ENCODE measurements around the gene IER2.
"Not testable (repeated sequence)": the region's sequence is repeated elsewhere in the genome, so short reads cannot be mapped to it uniquely, and the experiment has no call there.

Gene IER2

DNA sequence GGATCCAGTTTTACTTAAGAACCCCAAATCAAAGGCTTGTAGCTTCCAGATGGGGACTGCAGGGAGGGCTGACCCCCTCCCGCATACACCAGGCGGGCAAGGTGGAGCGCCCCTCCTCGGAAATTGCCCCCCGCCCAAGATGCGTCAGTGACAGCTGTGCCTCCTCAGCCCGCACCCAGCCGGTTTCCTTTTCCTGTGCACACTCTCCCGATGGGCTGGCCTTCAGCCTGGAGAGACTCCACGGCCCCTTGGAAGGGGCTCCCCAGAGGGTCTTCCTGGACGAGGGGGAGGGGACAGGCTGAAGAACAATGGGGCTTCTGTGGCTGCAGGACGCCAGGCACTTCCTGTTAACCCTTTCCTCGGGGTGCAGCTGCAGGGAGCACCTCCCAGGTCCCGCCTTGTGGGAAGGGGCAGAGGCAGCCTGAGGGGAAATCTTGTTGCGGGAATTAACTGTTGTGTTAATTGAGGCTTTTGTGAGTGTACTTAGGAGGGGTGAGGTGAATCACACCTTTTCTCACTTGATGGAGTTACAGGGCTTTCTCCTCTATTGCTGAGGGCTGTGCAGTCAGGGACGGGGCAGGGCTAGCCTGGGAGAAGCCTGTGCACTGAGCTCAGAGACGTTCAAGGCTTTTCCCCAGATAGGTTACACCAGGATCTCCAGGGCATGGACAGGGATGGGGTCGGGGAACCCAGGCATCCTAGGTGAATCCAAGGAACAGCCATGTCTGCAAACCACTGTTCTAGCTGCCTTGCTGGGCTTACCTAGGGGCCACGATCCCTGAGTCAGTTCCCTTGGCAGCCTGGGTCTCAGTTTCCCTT, 14.3 kb downstream of the IER2 start:
- peak; percentile 45 for DNase-seq (ENCODE audit: low spot score)

DNA sequence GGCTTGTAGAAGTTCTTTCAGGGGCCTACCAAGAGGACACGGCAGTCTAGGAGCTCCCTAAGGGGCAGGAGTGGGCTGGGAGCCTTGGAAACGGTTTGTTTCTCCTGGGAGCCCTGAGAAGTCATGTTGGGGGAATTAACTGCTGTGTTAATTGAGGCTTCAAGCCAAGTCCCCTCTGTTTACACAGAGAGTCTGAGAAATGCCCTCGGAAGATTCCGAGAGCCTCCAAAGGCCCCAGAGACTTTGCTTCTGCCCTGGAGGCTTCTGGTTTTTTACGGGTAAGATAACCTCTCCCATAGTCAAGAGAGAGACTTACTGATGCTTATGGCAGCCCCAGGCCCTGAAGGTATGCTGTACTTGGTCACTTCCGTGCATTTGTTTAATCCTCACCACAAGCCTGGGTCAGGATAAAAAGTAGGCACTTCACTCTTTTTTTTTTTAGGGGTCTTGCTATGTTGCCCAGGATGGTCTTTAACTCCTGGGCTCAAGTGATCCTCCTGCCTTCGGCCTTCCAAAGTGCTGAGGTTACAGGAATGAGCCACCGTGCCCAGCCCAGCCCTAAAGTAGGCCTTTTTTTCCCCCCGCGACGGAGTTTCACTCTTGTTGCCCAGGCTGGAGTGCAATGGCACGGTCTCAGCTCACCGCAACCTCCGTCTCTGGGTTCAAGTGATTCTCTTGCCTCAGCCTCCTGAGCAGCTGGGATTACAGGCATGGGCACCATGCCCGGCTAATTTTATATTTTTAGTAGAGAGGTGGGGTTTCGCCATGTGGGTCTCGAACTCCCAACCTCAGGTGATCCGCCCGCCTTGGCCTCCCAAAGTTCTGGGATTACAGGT, 15.2 kb downstream of the IER2 start:
- DNase-seq (ENCODE audit: low spot score), result no peak

DNA sequence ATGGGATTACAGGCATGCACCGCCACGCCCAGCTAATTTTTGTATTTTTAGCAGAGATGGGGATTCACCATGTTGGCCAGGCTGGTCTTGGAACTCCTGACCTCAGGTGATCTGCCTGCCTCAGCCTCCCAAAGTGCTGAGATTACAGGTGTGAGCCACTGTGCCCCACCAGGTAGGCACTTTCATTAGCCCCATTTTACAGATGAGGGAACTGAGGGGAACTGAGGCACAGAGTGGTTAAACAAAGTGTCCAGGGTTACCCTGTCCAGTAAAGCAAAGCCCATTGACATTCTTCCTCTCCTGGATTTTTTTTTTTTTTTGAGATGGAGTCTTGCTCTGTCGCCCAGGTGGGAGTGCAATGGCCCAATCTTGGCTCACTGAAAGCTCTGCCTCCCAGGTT, 15.9 kb downstream of the IER2 start:
- DNase-seq (ENCODE audit: low spot score), result not testable (repeated sequence)

DNA sequence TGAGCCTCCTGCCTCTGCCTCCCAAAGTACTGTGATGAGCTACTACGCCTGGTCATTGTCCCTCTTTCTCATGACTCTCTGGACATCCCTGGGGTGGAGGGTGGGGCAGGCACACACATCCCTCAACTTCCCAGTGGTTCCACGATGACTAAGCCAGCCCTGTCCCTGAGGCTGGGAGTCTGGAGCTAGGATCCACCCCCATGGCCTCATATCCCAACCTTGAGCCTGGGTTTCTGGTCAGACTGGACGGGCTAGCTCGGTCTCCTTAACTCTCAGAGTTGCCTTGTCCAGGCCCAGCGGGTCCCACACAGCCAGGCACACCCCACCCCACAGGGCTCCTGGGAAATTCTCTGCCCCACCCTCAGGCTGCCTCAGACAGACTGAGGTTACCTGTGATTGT, 19.6 kb downstream of the IER2 start:
- DNase-seq (ENCODE audit: low spot score), result no peak

DNA sequence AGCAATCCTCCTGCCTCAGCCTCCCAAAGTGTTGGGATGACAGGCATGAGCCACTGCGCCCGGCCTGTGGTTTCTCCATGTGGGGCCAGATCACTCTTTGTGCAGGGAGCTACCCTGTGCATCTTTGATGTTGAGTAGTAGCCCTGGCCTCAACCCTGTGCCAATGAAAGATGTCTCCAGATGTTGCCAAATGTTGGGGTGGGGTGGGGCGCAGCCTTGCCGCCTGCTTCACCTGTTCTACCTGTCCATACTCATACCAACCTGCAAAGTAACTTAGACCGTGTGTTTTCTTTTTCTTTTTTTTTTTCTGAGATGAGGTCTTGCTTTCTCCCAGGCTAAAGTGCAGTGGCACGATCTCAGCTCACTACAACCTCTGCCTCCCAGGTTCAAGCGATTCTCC, 20.9 kb downstream of the IER2 start:
- DNase-seq (ENCODE audit: low spot score), result no peak

DNA sequence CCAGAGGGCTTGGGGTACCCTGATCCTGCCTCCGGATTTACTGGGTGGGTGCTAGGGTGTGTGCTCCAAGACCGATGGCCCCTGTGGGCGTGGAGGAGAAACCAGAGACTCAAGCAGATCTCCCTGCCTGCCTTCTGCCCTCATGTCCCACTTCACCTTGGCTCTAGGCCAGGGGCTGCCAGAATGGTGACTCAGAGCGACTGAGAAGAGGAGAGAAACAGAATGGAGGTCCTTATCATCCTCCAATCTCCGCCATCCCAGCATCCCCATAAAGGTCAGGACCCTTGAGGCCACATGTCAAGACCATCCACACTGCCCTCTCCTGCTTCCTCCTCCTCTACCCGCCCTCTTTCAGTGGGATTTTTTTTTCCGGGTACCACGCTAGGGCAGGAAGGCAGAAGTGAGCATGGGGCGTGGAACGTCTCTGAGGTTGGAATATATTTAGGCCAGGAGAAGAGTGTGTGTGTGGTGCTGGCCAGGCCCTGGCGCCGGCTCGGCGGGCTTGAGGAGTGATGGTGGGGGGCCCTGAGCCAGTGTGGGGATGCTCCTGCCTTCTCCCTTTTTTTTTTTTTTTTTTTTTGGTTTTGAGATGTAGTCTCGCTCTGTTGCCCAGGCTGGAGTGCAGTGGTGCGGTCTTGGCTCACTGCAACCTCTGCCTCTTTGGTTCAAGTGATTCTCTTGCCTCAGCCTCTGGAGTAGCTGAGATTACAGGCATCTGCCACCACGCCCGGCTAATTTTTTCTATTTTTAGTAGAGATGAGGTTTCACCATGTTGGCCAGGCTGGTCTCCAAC, 22.3 kb downstream of the IER2 start:
- DNase-seq (ENCODE audit: low spot score), result peak; percentile 90

DNA sequence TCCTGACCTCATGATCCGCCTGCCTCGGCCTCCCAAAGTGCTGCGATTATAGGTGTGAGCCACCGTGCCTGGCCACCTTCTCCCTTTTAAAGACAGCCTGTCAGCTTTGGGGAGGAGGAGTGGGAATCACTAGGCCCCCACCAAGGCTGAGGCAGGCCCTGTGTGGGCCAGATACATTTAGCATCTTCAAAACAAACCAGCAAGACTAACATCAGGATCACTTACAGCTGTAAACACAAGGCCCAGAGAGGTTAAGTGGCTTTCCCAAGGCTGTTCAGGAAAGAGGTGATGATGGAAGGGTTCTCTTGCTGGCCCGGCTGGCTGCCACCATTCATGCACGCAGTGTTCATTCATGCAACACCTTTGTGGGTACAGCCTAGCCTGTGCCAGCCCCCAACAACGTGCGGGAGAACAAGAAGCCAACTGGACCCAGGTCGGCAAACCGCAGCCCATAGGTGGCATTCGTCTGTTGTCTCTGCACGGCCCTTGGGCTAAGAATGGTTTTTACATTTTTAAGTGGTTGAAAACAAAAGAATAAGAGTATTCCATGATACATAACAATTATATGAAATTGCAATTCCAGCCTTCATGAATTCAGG, 23.0 kb downstream of the IER2 start:
- DNase-seq (ENCODE audit: low spot score), result no peak

DNA sequence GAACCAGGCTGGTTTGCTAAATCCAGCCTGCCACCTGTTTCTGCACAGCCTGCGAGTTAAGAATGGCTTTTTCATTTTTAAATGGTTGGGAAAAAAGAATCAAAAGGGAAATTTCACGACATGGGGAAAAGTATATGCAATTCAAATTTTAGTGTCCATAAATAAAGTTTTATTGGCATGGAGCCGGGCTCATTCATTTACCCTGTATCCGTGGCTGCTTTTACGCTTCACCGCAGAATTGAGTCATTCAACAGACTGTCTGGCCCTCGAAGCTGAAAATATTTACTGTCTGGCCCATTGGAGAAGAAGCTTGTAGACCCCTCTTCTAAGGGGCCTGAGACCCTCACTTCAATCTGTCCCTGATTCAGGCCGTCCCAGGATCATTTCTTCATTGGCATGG, 26.1 kb downstream of the IER2 start:
- DNase-seq (ENCODE audit: low spot score), result no peak

DNA sequence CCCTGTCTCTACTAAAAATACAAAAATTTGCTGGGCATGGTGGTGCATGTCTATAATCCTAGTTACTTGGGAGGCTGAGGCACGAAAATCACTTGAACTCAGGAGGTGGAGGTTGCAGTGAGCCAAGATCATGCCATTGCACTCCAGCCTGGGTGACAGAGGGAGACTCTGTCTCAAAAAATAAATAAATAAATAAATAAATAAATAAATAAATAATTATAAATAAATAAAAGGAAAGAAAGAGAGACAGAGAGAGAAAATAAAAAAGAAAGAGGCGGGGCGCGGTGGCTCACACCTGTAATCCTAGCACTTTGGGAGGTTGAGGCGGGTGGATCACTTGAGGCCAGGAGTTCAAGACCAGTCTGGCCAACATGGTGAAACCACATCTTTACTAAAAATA, 27.4 kb downstream of the IER2 start:
- not testable (repeated sequence) for DNase-seq (ENCODE audit: low spot score)

DNA sequence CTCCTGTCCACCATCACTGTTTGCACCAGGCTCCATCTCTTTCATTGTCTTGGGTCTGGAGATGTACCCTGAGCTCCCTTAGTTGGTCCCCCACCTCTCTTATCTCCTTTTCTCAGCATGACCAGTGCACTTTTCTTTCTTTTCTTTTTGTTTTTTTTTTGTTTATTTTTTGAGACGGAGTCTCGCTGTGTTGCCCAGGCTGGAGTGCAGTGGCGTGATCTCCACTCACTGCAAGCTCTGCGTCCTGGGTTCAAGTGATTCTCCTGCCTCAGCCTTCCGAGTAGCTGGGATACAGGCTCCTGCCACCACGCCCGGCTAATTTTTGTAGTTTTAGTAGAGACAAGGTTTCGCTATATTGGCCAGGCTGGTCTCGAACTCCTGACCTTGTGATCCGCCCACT, 28.1 kb downstream of the IER2 start:
- DNase-seq (ENCODE audit: low spot score), result not testable (repeated sequence)

DNA sequence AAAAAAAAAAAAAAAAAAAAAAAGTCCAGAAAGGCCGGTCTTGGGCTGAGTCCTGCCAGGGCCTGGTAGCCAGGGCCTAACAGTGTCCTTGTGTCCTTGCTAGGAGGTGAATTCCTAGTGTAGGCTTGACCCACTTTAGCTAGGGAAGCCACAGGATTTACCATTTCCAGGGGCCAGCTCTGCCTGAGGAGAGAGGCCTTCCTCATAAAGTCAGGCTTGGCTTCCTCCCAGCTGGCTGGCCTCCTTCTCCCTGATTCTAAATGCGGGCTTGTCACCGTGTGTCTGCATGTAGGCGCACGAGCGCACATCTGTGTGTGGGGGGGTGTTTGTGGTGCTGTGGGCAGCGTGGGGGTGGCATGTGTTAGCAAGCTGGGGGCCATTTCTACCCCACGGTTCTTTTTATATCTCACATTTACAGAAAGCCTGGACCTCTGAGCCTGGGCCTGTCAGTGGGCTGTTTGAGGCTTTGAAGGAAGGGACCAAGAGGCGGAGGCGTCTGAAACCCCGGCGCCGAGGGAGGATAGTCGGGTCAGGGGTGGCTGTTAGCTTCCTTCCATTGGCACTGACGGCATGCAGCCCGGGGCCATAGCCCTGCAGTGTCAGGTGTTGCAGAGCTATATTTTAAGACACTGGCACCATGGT, 31.7 kb downstream of the IER2 start:
- peak; percentile 33 for DNase-seq (ENCODE audit: low spot score)

DNA sequence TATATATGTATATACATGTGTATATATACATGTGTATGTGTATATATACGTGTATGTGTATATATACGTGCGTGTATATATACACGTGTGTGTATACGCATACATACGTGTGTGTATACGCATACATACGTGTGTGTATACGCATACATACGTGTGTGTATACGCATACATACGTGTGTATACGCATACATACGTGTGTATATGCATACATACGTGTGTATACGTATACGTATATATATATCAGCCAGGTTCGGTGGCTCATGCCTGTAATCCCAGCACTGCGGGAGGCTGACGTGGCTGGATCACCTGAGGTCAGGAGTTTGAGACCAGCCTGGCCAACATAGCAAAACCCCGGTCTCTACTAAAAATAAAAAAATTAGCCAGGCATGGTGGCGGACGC, 34.7 kb downstream of the IER2 start:
- not testable (repeated sequence) for DNase-seq (ENCODE audit: low spot score)

DNA sequence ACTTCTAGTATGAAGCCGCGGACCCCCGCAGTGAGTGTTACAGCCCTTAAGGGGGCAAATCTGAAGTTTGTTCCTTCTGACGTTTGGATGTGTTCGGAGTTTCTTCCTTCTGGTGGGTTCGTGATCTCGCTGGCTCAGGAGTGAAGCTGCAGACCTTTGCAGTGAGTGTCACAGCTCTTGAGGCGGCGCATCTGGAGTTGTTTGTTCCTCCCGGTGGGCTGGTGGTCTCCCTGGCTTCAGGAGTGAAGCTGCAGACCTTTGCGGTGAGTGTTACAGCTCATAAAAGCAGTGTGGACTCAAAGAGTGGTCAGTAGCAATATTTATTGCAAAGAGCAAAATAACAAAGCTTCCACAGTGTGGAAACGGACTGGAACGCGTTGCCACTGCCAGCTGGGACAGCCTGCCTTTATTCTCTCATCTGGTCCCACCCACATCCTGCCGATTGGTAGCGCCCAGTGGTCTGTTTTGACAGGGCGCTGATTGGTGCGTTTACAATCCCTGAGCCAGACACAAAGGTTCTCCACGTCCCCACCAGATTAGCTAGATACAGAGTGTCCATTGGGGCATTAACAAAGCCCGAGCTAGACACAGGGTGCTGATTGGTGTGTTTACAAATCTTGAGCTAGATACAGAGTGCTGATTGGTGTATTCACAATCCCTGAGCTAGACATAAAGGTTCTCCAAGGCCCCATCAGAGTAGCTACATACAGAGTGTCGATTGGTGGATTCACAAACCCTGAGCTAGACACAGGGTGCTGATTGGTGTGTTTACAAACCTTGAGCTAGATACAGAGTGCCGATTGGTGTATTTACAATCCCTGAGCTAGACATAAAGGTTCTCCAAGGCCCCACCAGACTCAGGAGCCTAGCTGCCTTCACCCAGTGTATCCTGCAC, 35.8 kb downstream of the IER2 start:
- DNase-seq (ENCODE audit: low spot score), result not testable (repeated sequence)

DNA sequence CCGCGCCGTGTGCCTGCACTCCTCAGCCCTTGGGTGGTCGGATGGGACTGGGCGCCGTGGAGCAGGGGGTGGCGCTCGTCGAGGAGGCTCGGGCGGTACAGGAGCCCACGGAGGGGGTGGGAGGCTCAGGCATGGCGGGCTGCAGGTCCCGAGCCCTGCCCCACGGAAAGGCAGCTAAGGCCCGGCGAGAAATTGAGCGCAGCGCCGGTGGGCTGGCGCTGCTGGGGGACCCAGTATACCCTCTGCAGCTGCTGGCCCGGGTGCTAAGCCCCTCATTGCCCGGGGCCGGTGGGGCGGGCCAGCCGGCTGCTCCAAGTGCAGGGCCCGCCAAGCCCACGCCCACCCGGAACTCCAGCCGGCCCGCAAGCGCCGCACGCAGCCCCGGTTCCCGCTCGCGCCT, 36.5 kb downstream of the IER2 start:
- not testable (repeated sequence) for DNase-seq (ENCODE audit: low spot score)

DNA sequence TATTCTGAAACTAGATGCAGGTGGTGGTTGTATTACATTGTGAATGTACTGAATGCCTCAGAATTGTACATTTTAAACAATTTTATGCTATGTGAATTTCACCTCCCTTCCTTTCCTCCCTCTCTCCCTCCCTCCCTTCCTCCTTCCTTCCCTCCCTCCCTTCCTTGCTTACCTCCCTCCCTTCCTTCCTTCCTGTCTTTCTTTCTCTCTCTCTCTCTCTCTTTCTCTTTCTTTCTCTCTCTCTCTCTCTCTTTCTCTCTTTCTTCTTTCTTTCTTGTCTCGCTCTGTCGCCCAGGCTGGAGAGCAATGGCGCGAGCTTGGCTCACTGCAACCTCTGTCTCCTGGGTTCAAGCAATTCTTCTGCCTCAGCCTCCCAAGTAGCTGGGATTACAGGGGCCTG, 37.2 kb downstream of the IER2 start:
- DNase-seq (ENCODE audit: low spot score), result no peak

DNA sequence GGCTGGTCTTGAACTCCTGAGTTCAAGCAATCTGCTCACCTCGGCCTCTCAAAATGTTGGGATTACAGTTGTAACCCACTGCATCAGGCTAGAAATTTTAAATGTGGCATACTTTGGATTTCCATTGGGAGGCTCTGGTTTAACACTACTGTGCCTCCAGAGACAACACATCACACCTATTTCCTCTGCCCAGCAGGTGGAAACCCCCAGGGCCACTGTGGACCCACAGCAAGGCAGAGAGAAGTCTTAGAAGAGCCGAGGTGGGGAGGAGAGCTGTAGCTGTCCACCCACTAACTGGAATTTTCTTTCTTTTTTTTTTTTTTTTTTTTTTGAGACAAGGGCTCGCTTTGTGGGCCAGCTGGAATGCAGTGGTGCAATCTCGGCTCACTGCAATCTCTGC, 39.4 kb downstream of the IER2 start:
- DNase-seq (ENCODE audit: low spot score), result no peak

DNA sequence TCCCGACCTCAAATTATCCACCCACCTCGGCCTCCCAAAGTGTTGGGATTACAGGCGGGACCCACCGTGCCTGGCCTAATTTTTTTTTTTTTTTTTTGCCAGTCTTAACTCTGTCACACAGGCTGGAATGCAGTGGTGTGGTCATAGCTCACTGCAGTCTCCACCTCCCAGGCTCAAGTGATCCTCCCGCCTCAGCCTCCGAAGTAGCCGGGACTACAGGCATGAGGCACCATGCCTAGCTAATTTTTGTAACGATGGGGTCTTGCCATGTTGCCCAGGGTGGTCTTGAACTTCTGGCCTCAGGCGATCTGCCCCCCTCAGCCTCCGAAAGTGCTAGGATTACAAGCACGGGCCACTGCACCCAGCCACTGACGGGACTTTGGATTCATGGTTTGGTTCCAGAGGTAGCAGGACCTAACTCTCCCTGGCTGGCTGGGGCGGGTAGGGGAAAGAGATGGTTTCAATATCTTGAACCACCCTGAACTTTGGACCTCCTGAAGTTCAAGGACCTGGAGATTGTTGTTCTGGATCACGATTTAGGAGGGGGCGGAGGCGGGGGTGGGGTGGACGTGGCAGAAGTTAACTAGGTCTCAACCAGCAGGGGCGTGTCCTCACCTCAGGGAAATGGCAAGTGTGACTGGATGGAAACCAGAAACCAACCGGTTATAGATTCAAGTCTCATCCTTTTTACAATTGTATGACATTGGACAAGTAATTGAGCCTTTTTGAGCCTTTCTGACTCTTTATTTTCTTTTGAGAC, 40.8 kb downstream of the IER2 start:
- no peak for DNase-seq (ENCODE audit: low spot score)

DNA sequence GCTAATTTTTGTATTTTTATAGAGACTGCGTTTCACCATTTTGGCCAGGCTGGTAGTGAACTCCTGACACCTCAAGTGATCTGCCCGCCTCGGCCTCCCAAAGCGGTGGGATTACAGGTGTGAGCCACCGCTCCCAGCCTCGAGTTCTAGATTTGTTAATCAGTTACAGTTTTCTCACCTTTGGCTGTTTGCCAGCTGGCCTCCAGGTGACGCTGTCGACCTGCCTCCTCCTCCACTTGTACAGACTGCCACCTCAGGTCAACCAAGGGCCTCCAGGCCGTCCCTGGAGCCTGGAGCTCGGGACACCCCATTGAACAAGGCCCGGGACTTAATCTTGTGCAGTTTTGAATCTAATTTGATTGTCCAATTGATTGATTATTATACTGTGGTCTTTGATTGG, 45.5 kb downstream of the IER2 start:
- peak; percentile 73 for DNase-seq (ENCODE audit: low spot score)

DNA sequence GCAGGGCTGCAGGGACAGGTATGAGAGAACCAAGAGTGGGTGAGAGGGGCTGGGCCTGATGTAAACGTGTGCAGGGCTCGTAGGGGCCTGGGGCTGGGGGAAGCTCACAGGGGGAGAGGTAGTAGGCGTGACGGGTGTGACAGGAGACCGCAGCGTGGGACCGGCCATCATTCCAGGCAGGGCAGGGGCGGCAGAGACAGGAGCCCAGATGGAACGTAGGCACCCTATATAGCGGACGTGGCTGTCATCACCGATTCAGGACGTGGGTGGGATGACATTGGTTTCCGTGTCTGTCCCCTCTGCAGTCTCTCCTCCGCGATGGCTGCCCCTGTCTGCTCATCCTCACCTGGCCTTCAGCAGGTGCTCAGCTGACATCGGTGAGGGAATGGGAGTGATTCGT, 48.4 kb downstream of the IER2 start:
- DNase-seq (ENCODE audit: low spot score), result no peak

DNA sequence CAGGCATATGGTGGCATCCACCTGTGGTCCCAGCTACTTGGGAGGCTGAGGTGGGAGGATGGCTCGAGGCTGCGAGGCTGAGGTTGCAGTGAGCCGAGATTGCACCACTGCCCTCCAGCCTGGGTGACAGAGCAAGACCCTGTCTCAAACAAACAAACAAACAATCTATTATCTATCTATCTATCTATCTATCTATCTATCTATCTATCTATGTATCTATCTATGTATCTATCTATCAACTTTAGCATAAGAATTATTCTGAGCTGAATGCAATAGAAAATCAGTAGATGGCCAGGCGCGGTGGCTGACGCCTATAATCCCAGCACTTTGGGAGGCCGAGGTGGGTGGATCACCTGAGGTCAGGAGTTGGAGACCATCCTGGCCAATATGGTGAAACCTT, 51.9 kb downstream of the IER2 start:
- DNase-seq (ENCODE audit: low spot score), result not testable (repeated sequence)
